Esophagus muscularis mucosa (tissue), 4 donors: ENCODE data around the gene CATSPER4. TPM values are rescaled to one million over a fixed set of nuclear protein-coding genes. Genes with fewer than 3 reads are reported as not detected.

Experiments used
- DNase-seq: peaks from one replicate; pipeline ENCODE4 v3.0.0-alpha.2; 2017; ENCODE audit errors: extremely low spot score
- H3K27ac ChIP-seq, 4 donors: fragments of 200-600 bp; sonication (generic); replicated peaks in 1 of 4; 1 replicate in 3 of 4; 2 replicates in 1 of 4; pipeline ENCODE4 v1.5.1; 2016 to 2019; ENCODE audit warnings: mild to moderate bottlenecking in 1 of 4
- H3K27me3 ChIP-seq, 4 donors: fragments of 200-600 bp; sonication (generic); one replicate each; pipeline versions ENCODE4 v1.5.1 to v1.6.0; 2016 to 2019
- H3K36me3 ChIP-seq, 4 donors: fragments of 200-600 bp; sonication (generic); one replicate each; pipeline ENCODE4 v1.5.1; 2016 to 2019
- H3K4me1 ChIP-seq, 4 donors: fragments of 200-600 bp; sonication (generic); one replicate each; pipeline ENCODE4 v1.5.1; 2016 to 2019
- H3K4me3 ChIP-seq, 4 donors: fragments of 200-600 bp; sonication (generic); 1 replicate in 2 of 4; 2 replicates in 2 of 4; pipeline ENCODE4 v1.5.1; 2016 to 2019; ENCODE audit warnings: mild to moderate bottlenecking in 4 of 4, moderate library complexity in 1 of 4
- H3K9me3 ChIP-seq, 4 donors: fragments of 200-600 bp; sonication (generic); 1 replicate in 3 of 4; 2 replicates in 1 of 4; pipeline ENCODE4 v1.5.1; 2016 to 2019
- EP300 ChIP-seq: sonication (generic); formaldehyde crosslinking; IDR thresholded peaks from one replicate; pipeline ENCODE4 v1.6.1; 2017; ENCODE audit warnings: antibody characterized with exemption
- POLR2A ChIP-seq: fragments of 450-650 bp; IDR thresholded peaks from one replicate; pipeline ENCODE4 v1.6.1; 2017; ENCODE audit warnings: antibody characterized with exemption, moderate library complexity, mild to moderate bottlenecking, low read depth
- POLR2AphosphoS5 ChIP-seq, 2 donors: sonication (generic); formaldehyde crosslinking; IDR thresholded peaks; one replicate each; pipeline ENCODE4 v1.6.1; 2017; ENCODE audit warnings: antibody characterized with exemption in 2 of 2
- WGBS: methylation state at CpG from one replicate; pipeline ENCODE4 v1.1.5; 2018; 5-methylcytosine and 5-hydroxymethylcytosine counted together
- intact Hi-C: fragments of 100-400 bp; cut with DNase I; formaldehyde crosslinking; loops from one replicate; pipeline ENCODE4 v1.15.1; 2023
- total RNA-seq, 4 donors: library from RNA; depleted of rRNA; stranded (reverse); fragments of >200 nt; gene quantifications; one replicate each; pipeline versions ENCODE4 v1.1.0 to v1.2.1, GENCODE V29; 2016
- TF ChIP-seq, protein P1 (sequence below), 3 experiments: fragments of 200-600 bp in 2 of 3; fragments of 450-650 bp in 1 of 3; sonication (generic) in 2 of 3; IDR thresholded peaks; one replicate each; pipeline ENCODE4 v1.5.1; 2017 to 2019; ENCODE audit warnings: antibody characterized with exemption in 3 of 3, mild to moderate bottlenecking in 2 of 3, moderate library complexity in 1 of 3

The CATSPER4 gene
- total RNA-seq = not detected

DNA sequence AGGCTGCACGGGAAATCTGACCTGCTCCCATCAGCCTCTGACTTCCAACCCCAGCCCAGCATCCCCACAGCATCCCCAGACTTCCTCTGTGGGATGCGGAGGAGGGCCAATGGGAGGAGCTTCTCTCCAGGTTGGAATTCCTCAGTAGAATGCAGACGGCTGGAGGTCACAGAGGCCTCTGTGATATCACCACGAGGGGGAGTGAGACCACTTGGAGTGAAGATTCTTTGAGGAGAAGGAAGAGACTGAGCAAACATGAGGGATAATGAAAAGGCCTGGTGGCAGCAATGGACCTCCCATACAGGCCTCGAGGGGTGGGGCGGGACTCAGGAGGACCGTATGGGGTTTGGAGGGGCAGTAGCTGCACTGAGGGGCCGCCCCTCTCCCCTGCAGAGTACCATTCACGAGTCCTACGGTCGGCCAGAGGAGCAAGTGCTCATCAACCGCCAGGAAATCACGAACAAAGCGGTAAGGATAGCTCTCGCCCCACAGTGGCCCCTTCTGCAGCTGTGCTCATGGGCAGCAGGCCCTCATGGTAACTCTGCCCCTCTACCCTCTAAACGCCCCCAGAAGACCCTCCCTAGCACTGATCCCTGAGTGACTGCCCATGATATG lies at the start of gene CATSPER4:
CATSPER4 (plus strand) TSS at position 230 of the 615 bp plus-strand sequence; CDS start at position 256, 26 bp downstream.
- H3K27me3 ChIP-seq = no peaks in the 10 kb centered on the region
- H3K27ac ChIP-seq = no peak within 1 kb of the TSS
- no peaks in the 10 kb centered on the region for H3K4me1 ChIP-seq
- DNase-seq = no peak
- TF ChIP-seq EP300 (no peak), POLR2A (no peak), POLR2AphosphoS5 (IDR thresholded peaks at IDR 0.05) (no peak)
- TF ChIP-seq, protein P1, sequence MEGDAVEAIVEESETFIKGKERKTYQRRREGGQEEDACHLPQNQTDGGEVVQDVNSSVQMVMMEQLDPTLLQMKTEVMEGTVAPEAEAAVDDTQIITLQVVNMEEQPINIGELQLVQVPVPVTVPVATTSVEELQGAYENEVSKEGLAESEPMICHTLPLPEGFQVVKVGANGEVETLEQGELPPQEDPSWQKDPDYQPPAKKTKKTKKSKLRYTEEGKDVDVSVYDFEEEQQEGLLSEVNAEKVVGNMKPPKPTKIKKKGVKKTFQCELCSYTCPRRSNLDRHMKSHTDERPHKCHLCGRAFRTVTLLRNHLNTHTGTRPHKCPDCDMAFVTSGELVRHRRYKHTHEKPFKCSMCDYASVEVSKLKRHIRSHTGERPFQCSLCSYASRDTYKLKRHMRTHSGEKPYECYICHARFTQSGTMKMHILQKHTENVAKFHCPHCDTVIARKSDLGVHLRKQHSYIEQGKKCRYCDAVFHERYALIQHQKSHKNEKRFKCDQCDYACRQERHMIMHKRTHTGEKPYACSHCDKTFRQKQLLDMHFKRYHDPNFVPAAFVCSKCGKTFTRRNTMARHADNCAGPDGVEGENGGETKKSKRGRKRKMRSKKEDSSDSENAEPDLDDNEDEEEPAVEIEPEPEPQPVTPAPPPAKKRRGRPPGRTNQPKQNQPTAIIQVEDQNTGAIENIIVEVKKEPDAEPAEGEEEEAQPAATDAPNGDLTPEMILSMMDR (IDR thresholded peaks at IDR 0.05) = no peak
- intact Hi-C loops = no loop called here
- no peaks in the 10 kb centered on the region for H3K9me3 ChIP-seq
- 50% methylated on average over 16 of the region's 16 CpGs for WGBS
- no peak within 1 kb of the TSS for H3K4me3 ChIP-seq
- H3K36me3 ChIP-seq = no peaks in the 10 kb centered on the region

DNA sequence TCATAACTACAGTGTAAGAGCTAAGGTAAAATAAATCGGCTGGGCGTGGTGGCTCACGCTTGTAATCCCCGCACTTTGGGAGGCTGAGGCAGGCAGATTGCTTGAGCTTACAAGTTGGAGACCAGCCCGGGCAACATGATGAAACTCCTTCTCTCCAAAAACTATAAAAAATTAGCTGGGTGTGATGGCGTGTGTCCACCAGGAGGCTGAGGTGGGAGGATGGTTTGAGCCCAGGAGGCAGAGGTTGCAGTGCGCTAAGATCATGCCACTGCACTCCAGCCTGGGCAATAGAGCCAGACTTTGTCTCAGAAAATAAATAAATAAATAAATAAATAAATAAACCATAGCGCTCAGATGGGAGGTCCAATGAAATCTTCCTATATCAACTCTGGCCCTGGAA lies 48.2 kb upstream of the CATSPER4 start:
- intact Hi-C loops = no loop called here
- H3K4me1 ChIP-seq = peaks cover 2 to 10% (median 6%) of the 10 kb centered on the region in 4 donors
- DNase-seq = no peak
- H3K27ac ChIP-seq = no peak overlapping the region
- WGBS = 92% methylated on average over 8 of the region's 8 CpGs
- no peak overlapping the region for H3K4me3 ChIP-seq
- TF ChIP-seq POLR2A (no peak), POLR2AphosphoS5 (IDR thresholded peaks at IDR 0.05) (no peak), EP300 (no peak)
- TF ChIP-seq, protein P1 (IDR thresholded peaks at IDR 0.05) = no peak
- no peaks in the 10 kb centered on the region for H3K9me3 ChIP-seq
- no peaks in the 10 kb centered on the region for H3K36me3 ChIP-seq
- peaks cover 0 to 15% (median 0%) of the 10 kb centered on the region in 4 donors for H3K27me3 ChIP-seq

DNA sequence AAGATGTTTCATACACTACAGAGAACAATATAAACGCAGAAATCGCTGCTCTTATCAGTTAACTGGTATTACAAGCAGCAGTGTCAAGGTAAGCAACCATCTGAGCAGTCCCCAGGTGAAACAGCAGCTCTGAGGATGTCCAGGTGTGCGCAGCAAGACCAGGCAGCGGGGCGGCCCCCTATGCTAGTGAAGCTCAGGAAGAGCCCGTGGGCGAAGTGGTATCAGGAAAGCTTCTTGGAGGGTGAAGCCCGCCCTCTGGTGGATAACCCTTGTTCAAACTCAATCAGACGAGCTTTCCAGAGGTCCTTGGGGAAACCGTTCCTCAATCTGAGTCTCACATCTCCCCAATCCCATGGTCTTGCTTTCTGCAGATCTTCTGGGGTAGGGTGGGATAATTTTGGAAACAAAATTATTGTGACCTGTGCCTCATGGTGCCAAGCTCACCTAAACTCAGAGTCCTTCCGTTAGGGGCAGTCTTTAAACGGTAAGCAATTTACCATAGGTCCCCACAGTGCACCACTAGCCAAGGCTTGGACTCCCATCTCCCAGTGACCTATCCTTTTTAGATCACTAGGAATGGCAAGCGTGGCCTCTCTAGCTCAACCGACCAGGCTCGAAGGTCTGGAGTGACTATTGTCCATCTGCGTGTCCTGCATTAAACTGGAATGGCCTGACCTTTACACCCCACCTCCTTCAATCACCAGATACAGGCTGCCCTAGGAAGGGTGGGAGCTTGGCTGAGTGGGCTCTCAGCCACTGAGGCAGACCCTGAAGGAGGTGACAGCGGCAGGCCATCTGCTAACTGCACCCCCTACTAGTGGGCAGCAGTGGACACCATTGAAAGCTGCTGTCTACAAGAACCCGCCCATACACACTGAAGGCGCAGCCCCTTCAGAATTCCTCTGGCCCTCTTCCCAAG lies 45.1 kb upstream of the CATSPER4 start:
- no peak overlapping the region for H3K4me3 ChIP-seq
- WGBS = 23% methylated on average over 10 of the region's 19 CpGs
- no peaks in the 10 kb centered on the region for H3K9me3 ChIP-seq
- H3K36me3 ChIP-seq = no peaks in the 10 kb centered on the region
- H3K4me1 ChIP-seq = peaks cover 2 to 10% (median 6%) of the 10 kb centered on the region in 4 donors
- TF ChIP-seq EP300 (no peak), POLR2AphosphoS5 (IDR thresholded peaks at IDR 0.05) (peak in 1 of 2 donors; percentile 8)
- TF ChIP-seq, protein P1 (IDR thresholded peaks at IDR 0.05) = peak; percentile 74 to 79 (median 78)
- peaks cover 0 to 23% (median 0%) of the 10 kb centered on the region in 4 donors for H3K27me3 ChIP-seq
- H3K27ac ChIP-seq = no peak overlapping the region
- intact Hi-C loops = loop anchor here (2.0 kb wide), 2 partner anchors 40 to 108 kb away; no protein-coding TSS in a partner anchor
- DNase-seq = peak; percentile 93

DNA sequence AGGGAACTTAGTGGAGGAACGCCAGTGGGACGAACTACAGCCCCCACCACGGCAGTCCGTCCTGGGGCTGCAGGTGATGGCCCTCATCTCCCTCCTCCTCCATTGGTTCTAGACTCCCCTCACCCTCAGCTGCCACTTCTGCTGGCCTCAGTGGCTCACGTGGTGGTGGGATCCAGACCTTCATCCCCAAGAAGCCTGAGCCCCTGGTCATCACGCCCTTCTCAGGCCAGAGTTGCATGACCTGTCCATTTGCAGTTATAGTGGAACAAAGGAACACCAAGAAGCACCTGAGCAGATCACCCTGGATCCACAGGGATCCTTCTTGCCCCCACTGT lies 44.5 kb upstream of the CATSPER4 start:
- 44% methylated on average over 5 of the region's 6 CpGs for WGBS
- Histone ChIP-seq H3K27ac (no peak overlapping the region), H3K4me1 (peaks cover 2 to 10% (median 6%) of the 10 kb centered on the region in 4 donors), H3K36me3 (no peaks in the 10 kb centered on the region), H3K4me3 (no peak overlapping the region), H3K9me3 (no peaks in the 10 kb centered on the region), H3K27me3 (peaks cover 0 to 26% (median 0%) of the 10 kb centered on the region in 4 donors)
- peak; percentile 79 for DNase-seq
- intact Hi-C loops = loop anchor here (2.0 kb wide), 2 partner anchors 41 to 109 kb away; no protein-coding TSS in a partner anchor
- TF ChIP-seq, protein P1 (IDR thresholded peaks at IDR 0.05) = no peak
- TF ChIP-seq POLR2AphosphoS5 (IDR thresholded peaks at IDR 0.05) (no peak), POLR2A (no peak), EP300 (no peak)
